GM19240 (cell line): ENCODE measurements around the gene PPP1R3A.
"Not testable (repeated sequence)": the region's sequence is repeated elsewhere in the genome, so short reads cannot be mapped to it uniquely, and the experiment has no call there.

Source experiments
- DNase-seq: peaks from one replicate; pipeline ENCODE4 v3.0.0; 2011; ENCODE audit warnings: low spot score; ENCODE audit not compliant: insufficient read length

The PPP1R3A gene, protein sequence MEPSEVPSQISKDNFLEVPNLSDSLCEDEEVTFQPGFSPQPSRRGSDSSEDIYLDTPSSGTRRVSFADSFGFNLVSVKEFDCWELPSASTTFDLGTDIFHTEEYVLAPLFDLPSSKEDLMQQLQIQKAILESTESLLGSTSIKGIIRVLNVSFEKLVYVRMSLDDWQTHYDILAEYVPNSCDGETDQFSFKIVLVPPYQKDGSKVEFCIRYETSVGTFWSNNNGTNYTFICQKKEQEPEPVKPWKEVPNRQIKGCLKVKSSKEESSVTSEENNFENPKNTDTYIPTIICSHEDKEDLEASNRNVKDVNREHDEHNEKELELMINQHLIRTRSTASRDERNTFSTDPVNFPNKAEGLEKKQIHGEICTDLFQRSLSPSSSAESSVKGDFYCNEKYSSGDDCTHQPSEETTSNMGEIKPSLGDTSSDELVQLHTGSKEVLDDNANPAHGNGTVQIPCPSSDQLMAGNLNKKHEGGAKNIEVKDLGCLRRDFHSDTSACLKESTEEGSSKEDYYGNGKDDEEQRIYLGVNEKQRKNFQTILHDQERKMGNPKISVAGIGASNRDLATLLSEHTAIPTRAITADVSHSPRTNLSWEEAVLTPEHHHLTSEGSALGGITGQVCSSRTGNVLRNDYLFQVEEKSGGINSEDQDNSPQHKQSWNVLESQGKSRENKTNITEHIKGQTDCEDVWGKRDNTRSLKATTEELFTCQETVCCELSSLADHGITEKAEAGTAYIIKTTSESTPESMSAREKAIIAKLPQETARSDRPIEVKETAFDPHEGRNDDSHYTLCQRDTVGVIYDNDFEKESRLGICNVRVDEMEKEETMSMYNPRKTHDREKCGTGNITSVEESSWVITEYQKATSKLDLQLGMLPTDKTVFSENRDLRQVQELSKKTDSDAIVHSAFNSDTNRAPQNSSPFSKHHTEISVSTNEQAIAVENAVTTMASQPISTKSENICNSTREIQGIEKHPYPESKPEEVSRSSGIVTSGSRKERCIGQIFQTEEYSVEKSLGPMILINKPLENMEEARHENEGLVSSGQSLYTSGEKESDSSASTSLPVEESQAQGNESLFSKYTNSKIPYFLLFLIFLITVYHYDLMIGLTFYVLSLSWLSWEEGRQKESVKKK

DNA sequence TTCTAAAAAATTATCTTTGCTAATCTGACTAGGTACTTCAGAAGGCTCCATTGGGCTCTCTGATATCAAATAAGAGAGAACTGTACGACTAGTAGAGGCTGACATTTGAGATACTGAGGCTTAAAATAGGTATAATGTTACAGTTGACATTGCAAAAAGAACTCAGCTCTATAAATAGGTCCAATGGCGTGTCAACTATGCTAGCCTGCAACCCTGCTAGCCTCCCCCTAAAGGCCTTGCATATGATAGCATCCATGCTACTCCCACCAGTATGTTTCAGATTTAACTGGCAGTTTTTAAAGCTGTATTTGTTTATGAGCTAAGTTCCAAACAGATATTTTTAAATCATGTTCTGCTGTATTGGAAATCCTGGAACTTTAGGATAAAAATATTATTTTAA is at the start of gene PPP1R3A:
Gene PPP1R3A, minus strand, starts transcription at position 64 of the 400 bp plus-strand sequence. Its CDS starts 13 bp downstream, at position 51.
- no peak for DNase-seq

DNA sequence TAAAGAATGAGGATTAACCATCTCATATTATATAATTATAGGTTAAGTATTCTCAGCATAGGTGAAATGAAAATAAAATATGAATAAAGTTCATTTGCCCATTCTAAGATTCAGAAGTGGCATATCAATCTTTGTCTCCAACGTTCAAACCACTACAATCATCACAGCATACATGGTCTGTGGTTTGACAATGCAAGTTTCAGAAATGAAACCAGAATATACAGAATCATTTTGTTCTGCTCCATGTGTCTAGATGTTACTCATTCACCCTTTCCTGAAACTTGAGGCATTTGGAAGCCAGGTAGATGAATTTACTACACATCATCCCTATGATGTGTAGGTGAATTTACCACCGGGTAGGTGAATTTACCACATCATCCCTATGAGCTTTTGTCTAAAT is 44.5 kb upstream of the PPP1R3A start:
- DNase-seq, result no peak

DNA sequence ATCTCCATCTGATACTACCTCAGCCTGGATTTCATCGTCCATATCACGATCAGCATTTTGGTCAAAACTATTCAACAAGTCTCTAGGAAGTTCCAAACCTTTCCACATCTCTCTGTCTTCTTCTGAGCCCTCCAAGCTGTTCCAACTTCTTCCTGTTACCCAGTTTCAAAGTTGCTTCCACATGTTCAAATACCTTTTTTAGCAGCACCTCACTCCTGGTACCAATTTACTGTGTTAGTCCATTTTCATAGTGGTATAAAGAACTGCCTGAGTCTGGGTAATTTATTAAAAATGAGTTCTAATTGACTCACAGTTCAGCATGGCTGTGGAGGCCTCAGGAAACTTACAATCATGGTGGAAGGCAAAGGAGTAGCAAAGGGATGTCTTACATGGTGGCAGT is 41.1 kb upstream of the PPP1R3A start:
- no peak for DNase-seq

DNA sequence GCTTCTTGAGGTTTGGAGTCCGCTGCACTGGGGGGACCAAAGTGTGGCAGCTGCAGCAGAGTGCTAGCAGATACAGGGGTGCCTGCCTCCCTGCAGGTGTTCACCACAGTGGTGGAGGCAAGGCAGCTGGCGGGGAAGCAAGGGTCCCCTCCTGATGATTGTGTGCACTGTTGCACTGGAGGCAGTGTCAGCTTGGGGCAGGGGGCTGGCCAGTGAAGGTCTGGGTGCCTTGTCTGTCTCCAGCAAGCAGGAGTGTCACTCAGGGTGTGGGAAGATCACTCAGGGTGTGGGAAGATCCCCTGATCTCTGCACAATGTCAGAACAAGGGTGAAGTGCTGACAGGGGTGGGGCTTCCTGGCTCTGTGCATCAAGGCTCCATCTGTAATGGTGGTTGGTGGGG is 36.3 kb upstream of the PPP1R3A start:
- no peak for DNase-seq

DNA sequence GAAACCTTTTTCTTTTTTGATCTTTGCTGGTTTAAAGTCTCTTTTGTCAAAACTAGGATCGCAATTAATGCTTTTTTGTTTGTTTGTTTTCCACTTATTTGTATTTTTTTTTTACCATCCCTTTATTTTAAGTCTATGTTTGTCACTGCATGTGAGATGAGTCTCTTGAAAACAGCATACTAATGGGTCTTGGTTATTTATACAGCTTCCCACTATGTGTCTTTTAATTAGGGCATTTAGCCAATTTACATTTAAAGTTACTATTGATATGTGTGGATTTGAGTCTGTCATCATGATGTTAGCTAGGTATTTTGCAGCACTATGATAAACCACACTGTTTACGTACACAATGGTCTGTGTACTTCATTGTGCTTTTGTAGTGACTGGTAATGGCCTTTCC is 34.7 kb upstream of the PPP1R3A start:
- DNase-seq, result no peak

DNA sequence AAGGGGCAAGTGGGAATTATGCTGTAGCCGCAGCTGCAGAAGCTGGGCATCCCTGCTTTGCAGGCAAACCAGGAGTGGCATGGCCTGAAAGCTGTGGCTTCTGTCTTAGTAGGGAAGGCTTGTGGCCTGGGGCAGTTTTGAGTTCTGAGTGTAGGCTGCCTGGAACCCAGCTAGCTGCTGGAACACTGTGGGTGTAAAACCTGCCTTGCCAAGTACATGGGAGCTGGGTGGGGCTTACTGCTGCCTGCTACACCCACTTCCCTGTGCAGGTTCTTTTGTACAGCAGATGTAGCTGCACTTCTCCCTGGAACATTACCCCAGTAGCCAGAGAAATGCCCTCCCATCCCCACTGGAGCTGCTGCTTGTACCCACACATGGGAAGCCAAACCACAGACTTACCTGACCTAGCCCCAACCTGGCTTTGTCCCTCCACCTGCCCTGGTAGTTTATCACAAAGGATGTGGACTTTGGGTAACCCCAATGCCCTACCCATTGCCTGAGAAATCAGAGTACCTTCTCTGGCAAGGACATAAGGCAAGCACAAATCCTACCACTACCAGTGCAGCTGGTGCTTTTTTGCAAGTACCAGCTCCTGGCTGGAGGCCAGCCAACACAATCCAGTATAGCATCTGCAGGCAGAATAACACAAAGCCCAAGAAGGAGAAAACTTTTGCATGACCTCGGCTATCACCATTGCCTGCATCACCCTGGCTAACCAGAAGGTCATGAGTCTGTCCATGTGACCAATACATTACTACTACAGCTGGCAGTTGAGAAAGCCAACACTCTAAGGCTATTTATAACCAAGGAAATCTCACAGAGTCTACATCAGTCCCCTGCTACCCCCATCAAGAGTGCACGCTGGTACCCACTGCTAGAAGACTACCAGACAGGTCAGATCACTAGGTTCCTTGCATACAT is 26.5 kb upstream of the PPP1R3A start:
- DNase-seq, result no peak

DNA sequence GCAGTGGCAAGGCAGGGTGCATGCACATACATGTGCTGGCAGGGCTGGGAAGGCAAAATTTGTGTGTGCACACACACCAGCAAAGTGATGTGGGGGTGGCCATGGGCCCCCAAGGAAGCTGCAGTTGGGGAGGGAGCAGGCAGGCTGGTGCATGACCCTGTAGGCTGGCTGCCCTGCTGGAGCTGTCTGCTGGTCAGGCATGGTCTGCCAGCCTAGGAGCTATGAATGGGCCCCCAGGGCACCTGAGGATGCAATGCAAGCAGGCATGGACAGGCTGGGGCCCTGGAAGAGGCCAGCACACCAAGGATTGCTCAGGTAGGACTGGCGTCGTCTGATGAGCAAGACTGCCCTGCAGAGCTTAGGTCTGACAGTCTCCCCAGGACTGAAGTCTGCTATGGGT is 18.2 kb upstream of the PPP1R3A start:
- DNase-seq, result no peak

DNA sequence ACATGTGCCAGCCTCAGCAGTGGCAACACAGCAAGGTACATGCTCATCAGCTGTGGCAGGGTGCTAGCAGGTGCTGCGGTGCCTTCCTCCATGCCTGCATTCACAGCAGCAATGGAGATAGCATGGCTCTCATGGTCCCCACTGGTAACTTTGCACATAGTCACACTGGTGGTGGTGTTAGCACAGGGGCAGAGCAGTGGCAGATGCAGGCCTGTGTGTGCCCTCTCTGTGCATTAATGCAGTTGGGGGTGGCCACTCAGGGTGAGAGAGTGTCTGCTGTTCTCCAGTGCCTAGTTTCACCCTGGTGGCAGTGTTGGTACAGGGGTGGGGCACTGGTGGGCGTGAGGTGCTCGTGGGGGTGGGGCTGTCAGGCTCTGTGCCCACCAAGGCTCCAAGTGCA is 17.7 kb upstream of the PPP1R3A start:
- no peak for DNase-seq

DNA sequence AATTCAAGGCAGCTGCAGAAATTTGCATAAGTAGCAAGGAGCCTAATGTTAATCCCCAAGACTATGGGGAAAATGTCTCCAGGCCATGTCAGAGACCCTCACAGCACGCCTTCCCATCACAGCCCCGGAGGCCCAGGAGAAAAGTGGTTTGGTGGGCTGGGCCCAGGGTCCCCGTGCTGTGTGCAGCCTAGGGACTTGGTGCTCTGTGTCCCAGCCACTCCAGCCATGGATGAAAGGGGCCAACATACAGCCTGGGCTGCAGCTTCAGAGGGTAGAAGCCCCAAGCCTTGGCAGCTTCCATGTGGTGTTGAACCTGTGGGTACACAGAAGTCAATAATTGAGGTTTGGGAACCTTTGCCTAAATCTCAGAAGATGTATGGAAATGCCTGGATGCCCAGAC is 10.6 kb upstream of the PPP1R3A start:
- not testable (repeated sequence) for DNase-seq

DNA sequence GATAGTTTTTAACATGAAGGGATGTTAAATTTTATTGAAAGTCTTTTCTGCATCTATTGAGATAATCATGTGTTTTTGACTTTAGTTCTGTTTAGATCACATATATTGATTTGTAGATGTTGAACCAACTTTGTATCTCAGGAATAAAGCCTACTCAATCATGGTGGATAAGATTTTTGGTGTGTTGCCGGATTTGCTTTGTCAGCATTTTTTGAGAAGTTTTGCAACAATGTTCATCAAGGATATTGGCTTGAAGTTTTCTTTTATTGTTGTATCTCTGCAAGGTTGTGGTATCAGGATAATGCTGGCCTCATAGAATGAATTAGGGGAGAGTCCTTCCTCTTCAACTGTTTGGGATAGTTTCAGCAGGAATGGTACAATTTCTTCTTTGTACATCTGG is 9.3 kb upstream of the PPP1R3A start:
- no peak for DNase-seq

DNA sequence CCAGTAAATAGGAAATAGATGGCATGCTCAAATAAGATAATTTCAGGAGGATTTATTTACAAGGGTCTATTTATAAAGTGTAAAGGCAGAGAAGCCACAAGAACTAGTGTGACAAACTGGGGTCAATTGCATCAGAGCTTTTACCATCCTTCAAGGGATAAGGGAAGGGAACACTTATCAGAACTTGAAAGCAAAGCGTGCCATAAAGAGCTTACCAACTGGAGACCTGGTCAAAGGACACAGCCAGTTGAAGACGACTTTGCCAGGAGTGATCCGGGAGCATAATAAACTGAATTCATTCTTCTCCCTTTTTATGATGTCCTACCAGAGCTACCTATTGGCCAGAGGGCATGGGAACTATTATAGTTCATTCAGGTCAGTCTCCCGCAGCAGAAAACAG is 3.2 kb upstream of the PPP1R3A start:
- DNase-seq, result no peak

DNA sequence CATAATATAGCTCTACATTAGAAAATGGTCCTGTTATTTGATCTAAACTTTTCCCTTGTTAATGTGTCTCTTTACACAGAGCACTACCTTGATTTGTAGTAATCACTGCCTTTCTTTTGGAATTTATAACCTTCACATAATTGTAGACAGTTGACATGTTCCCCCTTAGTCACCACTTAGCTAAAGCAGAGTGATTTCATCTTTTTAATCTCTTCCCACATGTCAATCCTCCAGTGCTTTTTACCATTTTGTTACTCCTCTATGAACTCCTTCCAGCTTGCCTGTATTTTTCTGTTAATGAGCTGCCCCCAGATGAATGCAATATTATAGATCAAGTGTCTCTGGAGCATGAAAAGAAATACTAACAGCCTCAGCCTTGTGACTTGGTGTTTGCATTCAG is 2.6 kb upstream of the PPP1R3A start:
- DNase-seq, result no peak

DNA sequence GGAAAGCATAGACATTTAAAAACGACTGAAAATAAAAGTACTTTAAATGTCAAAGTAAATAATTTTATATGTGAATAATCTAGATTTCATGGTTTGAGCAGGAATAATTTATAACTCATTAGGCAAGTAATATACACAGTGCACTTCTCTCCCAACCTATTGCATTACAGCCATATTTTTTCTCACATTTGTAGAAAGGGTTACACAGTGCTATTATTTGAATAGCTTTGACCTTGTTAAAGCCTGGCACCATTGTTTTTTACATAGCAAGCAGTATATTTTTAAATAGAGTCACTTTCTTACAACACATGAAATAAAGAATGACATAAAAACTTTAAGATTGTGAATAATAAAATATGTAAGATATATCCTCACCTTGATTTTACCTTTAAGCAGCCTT is 969 bp downstream of the PPP1R3A start:
- no peak for DNase-seq

DNA sequence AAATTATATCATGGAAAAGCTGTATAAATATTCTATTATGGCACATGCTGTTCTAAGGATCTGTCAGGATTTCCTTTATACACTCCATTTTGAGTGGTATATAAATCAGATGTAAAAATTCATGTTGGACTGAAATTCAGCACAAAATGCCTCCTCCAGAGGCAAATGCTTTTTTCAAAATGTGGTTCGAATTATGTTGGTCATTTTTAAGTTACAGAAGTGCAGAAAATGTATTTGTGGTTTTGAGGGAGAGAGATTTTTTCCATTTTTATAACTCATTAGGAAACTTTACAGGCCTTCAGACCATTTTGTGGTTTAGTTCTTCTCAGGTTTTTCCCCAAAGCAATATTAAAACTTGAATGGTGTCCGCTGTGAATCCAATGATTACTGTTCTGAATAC is 2.9 kb downstream of the PPP1R3A start:
- DNase-seq, result no peak

DNA sequence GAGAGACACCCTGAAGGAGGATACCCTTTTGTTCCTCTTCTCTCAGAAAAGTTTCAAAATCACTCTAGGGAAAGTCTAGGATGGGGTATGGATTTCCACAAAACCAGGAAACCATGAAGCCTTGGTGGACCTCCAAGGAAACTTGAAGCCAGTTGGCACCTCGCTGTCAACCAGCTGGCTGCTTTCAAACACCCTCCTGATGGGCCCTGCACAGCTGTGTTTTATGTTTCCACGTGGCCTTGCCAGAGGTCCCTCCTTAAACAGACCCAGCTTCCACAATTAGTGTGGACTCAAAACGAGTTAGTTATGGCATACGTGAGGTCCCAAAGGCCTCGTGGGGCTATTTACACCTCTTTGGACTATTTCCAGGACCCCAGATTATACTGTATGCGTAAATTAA is 5.9 kb downstream of the PPP1R3A start:
- no peak for DNase-seq

DNA sequence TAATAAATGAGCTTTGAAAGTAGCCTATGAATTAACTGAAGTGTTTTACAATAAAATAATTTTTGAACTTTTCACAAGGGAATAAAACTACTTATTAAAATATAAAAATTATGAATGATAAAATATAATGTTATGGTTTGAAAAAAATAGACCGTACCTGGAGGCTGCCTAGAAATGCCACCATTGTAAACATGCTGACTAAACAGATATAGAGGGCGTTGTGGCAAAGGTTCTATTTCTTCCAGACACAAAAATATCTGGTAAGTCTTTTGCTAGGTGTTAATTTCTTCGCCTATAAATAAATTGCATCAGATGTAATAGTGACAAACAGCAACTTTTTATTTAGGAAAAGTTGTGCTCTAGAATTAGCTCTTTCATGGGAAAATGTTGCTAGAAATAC is 11.2 kb downstream of the PPP1R3A start:
- DNase-seq, result no peak

DNA sequence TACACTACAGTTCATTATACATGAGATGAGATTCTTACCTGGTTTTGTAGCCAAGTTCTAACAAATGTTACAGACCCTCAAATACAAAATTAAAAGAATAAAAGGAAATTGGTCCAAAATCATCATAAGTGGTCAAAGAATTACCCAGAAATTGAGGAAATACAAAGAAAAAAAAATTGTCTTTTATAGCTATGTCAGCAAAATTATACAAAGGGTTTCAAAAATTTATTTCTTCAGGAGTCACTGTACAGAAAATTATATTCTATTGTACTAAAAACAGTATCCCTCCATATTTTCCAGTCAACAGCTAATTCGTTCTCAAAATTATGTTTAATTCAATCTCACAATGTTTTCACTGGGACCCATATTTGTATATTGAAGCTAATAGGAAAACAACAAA is 14.3 kb downstream of the PPP1R3A start:
- no peak for DNase-seq

DNA sequence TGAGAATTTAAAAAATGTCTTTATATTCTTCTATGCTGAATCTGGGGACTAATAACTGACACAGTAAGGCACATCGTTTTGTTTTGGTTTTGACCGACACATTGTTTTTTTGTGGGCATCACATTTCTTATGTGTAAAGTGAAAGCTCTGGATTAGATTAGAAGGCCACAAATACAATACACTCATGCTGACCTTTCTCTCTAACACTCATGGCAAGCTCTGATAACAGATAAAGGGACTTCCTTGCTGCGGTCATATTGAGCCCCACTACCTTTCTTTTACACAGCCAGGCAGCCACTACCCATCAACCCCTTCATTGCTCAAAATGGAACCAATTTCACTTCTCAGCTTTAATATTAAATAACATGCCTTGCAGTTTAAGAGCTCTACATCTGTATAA is 26.0 kb downstream of the PPP1R3A start:
- DNase-seq, result no peak

DNA sequence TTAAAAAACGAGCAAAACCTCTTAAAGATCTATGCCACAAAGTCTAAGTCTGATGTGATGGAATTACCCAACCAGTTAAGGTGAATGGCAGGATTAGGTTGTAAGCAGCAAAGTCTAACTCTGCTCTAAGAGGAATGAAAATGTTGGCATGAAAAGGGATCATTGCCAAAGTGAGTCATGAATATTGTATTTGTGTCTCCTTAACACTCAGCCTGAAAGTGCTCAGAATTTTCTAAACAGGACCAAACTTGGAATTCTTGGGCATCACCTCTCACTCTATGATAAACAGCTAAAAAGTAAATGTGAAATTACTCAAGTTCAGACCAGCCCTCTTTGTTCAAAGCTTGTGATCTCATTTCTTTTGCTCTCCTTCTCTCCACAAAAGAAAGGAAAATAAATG is 27.0 kb downstream of the PPP1R3A start:
- no peak for DNase-seq

DNA sequence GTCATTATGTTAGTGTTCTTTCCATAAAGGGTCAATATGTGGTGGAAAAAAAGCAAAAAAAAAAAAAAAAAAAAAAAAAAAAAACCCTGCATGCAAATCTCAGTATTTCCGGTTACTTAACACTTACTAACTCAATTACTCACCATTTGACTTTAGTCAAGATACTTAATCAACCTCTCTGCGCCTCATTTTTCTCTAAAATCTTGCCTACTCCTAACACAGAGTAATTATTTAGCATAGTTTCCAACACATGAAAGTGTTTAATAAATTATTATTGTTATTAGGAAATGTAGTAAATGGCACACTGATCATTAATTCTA is 27.8 kb downstream of the PPP1R3A start:
- DNase-seq, result no peak

DNA sequence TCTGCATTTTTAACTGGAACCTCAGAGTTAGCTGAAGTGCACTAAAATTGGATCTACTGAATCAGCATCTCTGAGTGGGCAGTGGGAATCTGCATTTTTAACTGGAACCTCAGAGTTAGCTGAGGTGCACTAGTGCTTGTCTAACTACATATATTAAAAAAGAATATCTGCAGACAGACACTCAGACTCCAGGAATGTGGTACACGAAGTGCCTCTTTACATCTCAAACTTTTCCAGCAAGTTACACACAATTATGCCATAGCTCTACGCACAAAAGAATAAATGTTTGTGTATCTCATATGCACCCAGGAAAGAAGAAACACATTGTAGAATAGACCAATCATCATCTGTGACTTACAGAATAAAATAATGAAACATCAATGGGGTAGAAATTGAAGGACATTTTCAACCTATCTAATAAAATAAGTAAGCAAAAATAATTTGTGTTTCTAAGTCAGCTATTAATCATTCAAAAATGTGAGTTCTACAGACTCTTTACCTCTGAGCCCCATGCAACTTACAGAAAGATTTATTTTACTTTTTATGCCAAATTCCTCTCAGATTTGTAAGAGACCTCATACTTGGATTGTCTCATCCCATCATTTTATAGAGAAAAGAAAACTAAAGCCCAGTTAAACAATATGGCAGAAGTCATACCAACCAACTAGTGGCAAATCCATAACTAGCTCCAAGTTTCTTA is 28.3 kb downstream of the PPP1R3A start:
- DNase-seq, result no peak
